ENCODE measurements around the gene SLIT3.

The SLIT3 gene

GRCh38 chr5:168925160-168925559 lies 375.8 kb downstream of the SLIT3 start:
- DNase-seq (ENCODE audit: low read depth), result no peak

GRCh38 chr5:168921147-168921866 lies 379.6 kb downstream of the SLIT3 start:
- no peak for DNase-seq (ENCODE audit: low read depth)

- DNase-seq (ENCODE audit: low read depth), result no peak
Observed at GRCh38 chr5:168920019-168920810, 380.7 kb downstream of the SLIT3 start.

- DNase-seq (ENCODE audit: low read depth), result no peak
Observed at GRCh38 chr5:168917947-168918600, 382.9 kb downstream of the SLIT3 start.

- DNase-seq (ENCODE audit: low read depth), result peak; percentile 24
Observed at GRCh38 chr5:168916852-168917251, 384.1 kb downstream of the SLIT3 start.

GRCh38 chr5:168916266-168916665 lies 384.7 kb downstream of the SLIT3 start:
- peak; percentile 3 for DNase-seq (ENCODE audit: low read depth)

- no peak for DNase-seq (ENCODE audit: low read depth)
Observed at GRCh38 chr5:168914491-168914890, 386.4 kb downstream of the SLIT3 start.

GRCh38 chr5:168910874-168911273 lies 390.1 kb downstream of the SLIT3 start:
- no peak for DNase-seq (ENCODE audit: low read depth)

GRCh38 chr5:168908207-168908606 lies 392.7 kb downstream of the SLIT3 start:
- DNase-seq (ENCODE audit: low read depth), result peak; percentile 34

GRCh38 chr5:168903061-168903460 lies 397.9 kb downstream of the SLIT3 start:
- DNase-seq (ENCODE audit: low read depth), result no peak

GRCh38 chr5:168899673-168900072 lies 401.3 kb downstream of the SLIT3 start:
- DNase-seq (ENCODE audit: low read depth), result no peak

GRCh38 chr5:168899264-168899663 lies 401.7 kb downstream of the SLIT3 start:
- no peak for DNase-seq (ENCODE audit: low read depth)

- no peak for DNase-seq (ENCODE audit: low read depth)
Observed at GRCh38 chr5:168898247-168898911, 402.6 kb downstream of the SLIT3 start.

GRCh38 chr5:168897387-168898122 lies 403.4 kb downstream of the SLIT3 start:
- DNase-seq (ENCODE audit: low read depth), result no peak

- no peak for DNase-seq (ENCODE audit: low read depth)
Observed at GRCh38 chr5:168895295-168896071, 405.5 kb downstream of the SLIT3 start.

GRCh38 chr5:168893283-168893682 lies 407.7 kb downstream of the SLIT3 start:
- no peak for DNase-seq (ENCODE audit: low read depth)

- no peak for DNase-seq (ENCODE audit: low read depth)
Observed at GRCh38 chr5:168892618-168893186, 408.2 kb downstream of the SLIT3 start.

GRCh38 chr5:168890816-168891812 lies 409.8 kb downstream of the SLIT3 start:
- DNase-seq (ENCODE audit: low read depth), result no peak

GRCh38 chr5:168889039-168889438 lies 411.9 kb downstream of the SLIT3 start:
- no peak for DNase-seq (ENCODE audit: low read depth)

Measured in GM04504 (cell line).